Endometrium (tissue), 2 donors: ENCODE data around the gene PIAS4.
"Not testable (repeated sequence)": the region's sequence is repeated elsewhere in the genome, so short reads cannot be mapped to it uniquely, and the experiment has no call there.

ENCODE experiments used
- FAIRE-seq: peaks from 2 replicates; lab custom pipeline; 2012; peaks lifted over from hg19 to GRCh38; lab: Jason Lieb, UNC
- donor health status: control.
- donor health status: control.

PIAS4 gene, protein sequence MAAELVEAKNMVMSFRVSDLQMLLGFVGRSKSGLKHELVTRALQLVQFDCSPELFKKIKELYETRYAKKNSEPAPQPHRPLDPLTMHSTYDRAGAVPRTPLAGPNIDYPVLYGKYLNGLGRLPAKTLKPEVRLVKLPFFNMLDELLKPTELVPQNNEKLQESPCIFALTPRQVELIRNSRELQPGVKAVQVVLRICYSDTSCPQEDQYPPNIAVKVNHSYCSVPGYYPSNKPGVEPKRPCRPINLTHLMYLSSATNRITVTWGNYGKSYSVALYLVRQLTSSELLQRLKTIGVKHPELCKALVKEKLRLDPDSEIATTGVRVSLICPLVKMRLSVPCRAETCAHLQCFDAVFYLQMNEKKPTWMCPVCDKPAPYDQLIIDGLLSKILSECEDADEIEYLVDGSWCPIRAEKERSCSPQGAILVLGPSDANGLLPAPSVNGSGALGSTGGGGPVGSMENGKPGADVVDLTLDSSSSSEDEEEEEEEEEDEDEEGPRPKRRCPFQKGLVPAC

GRCh38 chr19:4007021-4007835 is at the start of gene PIAS4:
Gene PIAS4, plus strand, starts transcription at chr19:4007736. Its CDS starts 25 bp downstream, at chr19:4007761.
- no peak for FAIRE-seq

GRCh38 chr19:3958836-3959765 is 48.4 kb upstream of the PIAS4 start:
- FAIRE-seq: no peak

DNA sequence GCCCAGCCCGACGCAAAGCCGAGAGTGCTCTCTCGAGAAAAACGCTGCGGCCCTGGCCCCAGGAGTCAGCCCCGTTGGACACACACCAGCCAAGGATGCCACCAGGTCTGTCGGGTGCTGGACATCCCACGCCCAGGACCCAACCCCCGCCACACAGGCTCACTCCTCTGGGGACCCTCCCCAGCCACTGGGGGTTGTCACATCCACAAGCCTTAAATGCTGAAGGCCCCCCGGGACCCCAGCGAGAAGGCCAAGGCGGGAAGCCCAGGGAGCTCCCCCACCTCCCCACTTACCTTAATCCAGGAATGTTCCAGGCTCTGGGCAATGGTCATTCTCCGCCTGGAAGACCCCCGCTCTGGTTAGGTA is 47.8 kb upstream of the PIAS4 start:
- no peak for FAIRE-seq

DNA sequence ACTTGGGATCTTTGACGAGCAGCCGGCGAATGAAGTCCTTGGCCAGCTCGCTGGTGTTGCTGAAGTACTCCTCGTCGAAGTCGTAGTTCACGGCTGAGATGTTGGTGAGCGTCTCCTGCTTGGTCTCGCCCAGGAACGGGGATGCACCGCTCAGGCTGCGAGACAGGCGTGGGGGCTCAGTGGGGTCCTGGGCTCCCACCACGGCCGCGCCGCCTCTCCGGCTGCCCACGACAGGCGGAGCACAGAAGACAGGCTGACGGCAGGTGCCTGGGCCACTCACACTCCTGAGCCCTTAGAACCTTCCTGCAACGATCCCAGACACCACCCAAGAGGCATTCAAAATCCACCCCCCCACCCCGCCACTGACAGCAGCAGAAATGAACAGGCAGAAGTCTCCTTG is 46.5 kb upstream of the PIAS4 start:
- no peak for FAIRE-seq

DNA sequence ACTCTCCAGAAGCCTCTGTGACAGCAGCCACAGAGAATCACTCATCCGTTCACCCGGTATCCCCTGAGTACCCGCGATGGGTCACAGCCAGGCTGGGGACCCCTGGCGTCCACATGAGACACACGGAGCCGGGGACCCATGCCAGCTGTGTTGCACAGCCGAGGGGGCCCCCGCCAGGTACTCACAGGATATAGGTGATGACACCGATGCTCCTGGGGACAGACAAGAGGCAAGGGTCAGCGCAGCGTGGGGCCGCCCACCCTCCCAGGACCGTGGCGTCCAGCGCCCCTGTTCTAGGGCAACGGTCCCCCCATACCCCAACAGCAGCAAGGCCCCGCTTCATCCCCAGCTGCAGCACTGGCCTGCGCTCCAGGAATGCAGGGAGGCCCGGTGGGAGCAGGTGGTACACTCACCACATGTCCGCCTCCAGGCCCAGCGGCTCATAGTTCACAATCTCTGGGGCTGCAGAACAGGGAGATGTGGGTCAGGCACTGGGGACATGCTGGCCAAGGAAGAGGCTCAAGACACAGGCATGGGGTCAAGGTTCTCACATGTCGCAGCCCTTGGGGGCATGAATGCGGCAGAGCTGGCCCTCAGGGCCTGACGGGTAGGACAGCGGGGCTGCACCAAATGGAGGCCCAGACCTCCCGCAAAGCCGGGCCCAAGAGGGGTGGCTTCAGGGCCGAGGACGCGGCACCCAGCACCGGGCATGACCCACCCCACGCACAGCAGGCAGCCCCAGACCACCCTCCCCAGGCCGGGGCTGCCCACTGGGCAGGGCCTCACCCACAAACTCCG is 43.9 kb upstream of the PIAS4 start:
- no peak for FAIRE-seq

GRCh38 chr19:3964256-3965194 is 43.0 kb upstream of the PIAS4 start:
- FAIRE-seq: no peak

GRCh38 chr19:3966051-3967017 is 41.2 kb upstream of the PIAS4 start:
- no peak for FAIRE-seq

GRCh38 chr19:3967983-3968382 is 39.6 kb upstream of the PIAS4 start:
- FAIRE-seq: not testable (repeated sequence)

GRCh38 chr19:3968556-3969434 is 38.7 kb upstream of the PIAS4 start:
- FAIRE-seq: peak; percentile 92

GRCh38 chr19:3969435-3970312 is 37.9 kb upstream of the PIAS4 start:
- no peak for FAIRE-seq

DNA sequence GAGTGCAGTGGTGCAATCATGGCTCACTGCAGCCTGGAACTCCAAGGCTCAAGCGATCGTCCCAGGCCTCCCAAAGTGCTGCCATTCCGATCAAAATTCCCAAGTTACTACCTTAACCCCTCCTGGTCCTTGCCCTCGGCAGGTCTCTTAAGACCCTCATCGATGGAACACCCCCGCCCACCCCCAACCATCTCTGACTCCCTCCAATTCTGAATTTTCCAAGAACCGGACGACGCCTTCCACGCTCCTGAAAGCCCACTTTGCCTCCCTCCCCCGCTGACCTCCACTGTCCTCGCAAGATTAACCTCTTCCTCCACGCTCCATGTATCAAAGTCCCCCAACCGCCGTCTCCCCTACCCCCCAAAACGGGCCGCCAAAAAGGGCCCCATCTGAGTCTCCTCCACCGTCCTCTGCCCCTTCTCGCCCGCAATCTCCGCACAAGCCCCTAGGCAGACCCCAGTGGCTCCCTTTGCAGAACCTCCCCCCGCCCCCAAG is 37.2 kb upstream of the PIAS4 start:
- no peak for FAIRE-seq

DNA sequence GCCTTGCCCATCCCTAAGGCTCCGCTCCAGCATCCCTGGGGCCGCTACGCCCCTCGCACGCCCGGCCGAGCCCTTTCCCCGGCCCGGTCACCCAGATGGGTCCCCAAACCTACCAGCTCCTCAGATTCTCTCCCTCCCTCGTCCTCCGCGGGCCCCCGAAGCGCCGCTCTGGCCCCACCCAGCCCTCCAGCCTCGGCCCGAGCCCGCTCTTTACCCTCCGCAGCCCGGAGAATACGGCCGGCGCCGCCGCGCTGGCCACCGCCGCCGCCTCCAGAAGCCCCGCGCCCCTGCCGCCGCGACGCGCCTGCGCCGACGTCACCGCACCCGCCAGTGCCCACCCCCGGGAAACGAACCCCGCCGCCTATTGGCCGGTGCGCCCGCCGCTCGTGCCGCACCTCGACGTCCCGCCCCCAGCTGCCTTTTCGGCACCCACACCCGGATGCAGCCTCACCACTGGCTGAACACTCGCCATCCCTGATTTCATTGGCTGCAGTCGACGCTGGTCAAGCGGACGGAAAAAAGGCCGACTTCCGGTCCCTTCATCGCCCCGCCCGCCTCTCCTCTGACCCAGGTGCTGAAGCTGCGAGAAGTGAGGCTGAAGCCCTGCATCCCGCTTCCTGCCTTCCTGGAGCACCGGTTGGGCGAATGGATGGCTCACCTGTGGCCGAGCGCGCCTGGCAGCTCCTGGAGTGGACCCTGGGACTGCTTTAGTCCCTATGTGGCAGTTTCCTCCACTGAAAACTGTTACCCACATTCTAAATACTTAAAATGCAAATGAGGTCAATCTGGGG is 36.5 kb upstream of the PIAS4 start, which contains the start of gene DAPK3:
Gene DAPK3 (minus strand): TSS at position 292 of the 791 bp plus-strand sequence. CDS start 1,364 bp downstream, outside the sequence.
- peak; percentile 57 for FAIRE-seq

DNA sequence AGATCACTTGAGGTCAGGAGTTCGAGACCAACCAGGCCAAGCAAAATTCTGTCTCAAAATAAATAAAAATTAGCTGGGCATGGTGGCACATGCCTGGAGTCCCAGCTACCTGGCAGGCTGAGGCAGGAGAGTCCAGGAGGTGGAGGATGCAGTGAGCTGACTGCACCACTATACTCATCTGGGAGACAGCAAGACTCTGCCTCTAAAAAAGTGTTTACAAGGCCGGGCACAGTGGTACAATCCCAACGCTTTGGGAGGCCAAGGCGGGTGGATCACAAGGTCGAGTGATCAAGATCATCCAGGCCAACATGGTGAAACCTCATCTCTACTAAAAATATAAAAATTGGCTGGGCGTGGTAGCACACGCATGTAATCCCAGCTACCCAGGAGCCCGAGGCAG is 32.4 kb upstream of the PIAS4 start:
- no peak for FAIRE-seq

GRCh38 chr19:3975637-3976087 is 31.9 kb upstream of the PIAS4 start:
- no peak for FAIRE-seq

- no peak for FAIRE-seq
These were observed 30.9 kb upstream of the PIAS4 start for GRCh38 chr19:3976495-3977241.
